ENCODE measurements around the gene RBKS.

GRCh38 chr2:27920148-27920885 lies 30.1 kb upstream of the RBKS start:
- TF ChIP-seq CTCF (IDR thresholded peaks at IDR 0.05; ENCODE audit: low read depth, low read length) (no peak), EZH2phosphoT487 (IDR thresholded peaks at IDR 0.05; ENCODE audit: low read depth) (no peak)
